ENCODE data around the gene ARHGEF38.
"Not testable (repeated sequence)": the region's sequence is repeated elsewhere in the genome, so short reads cannot be mapped to it uniquely, and the experiment has no call there.

The ARHGEF38 gene

DNA sequence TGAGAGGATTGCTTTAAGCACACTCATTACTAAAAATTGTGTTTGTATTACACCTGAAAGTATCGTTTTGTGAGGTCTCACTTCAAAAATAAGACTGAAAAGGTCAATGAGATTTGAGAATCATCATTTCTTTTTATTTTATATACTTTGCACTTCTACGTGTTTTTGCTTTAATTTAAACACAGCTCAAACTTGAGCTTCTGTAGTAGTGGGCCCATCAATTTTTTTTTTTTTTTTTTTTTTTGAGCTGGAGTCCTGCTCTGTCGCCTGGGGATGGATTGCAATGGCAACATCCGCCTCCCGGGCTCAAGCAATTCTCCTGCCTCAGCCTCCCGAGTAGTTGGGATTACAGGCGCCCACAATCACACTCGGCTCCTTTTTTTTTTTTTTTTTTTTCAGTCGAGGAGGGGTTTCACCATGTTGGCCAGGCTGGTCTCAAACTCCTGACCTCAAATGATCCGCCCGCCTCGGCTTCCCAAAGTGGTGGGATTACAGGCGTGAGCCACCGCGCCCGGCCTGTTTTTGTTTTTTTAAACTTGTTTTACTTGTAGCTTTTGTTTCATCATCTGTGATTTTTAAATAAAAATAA, 157.7 kb downstream of the ARHGEF38 start:
- in situ Hi-C loops (cut with MboI; ENCODE audit: low sequenced_read_pairs): no loop called here

DNA sequence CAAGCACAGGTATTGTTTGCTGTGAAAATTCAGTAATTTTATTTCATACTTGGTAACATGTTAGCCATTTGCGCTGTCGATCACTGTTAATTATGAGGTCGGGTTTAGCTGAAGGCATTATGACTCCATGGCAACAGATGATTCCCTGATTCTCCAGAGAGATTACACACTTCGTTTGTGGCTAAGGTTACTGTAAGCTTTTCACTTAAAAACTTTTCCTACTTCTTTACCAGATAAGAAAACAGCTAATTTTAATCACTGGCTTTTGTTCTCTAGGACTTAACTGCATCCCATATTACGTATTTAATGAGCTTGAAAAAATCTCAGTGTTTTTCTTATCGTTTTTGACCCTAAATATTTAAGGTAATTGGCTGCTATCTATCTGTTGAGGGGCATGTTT, 158.3 kb downstream of the ARHGEF38 start:
- in situ Hi-C loops (cut with MboI; ENCODE audit: low sequenced_read_pairs): no loop called here

DNA sequence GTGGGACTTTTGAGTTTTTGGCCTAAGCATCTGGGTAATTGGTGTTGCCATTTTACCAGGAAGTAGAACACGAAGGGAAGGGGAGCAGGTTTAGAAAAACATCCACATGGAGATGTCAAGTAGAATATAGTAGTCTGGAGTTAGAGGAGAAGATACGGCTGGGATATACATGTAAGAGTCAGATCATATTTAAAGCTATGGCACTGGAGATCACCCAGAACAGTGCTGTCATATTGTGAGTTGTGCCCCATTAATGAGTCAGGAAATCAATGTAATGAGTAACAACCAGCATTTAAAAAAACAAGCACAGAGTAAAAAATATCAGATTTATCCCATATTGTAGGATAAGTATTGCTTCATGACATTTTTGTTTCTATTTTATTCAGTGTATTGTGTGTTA, 160.3 kb downstream of the ARHGEF38 start:
- in situ Hi-C loops (cut with MboI; ENCODE audit: low sequenced_read_pairs): no loop called here

DNA sequence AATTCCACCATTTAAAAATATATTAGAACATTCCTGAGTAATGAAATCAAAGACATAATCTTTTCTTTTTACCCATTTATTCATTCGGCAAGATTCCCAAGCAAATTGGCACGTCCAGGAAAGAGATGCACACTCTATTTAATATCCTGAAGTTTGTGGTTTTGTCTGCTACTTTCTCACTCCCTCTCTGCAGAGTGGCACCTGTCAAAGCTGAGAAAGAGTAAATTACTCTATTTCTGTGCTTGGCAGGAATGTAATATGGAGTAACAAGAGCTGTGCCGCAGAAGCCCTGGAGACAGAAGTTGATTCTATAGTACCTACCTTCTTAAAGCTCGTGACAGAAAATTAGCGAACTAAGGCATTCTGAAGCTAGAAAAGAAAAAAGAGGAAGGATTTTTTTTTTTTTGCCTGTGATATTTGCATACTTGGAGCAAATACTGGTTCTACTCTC, 161.7 kb downstream of the ARHGEF38 start:
- in situ Hi-C loops (cut with MboI; ENCODE audit: low sequenced_read_pairs): no loop called here

DNA sequence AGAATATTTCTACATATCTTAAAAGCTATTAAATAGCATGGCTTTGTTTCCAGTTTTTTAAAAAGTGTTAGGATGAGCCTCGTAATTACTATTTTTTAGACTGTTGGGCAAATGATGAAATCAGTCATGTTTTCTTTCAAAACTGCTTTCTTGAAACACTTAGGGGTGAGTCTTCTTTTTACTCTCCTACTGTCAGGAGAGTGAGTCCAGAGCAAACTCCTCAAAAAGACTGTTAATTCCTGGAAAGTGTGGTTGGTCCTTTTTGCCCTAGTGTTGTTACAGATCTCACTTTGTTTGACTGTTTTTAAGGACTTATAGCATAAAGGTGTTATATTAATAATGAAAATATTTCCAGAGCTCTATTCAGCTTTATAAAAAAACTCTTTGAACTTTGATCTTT, 162.5 kb downstream of the ARHGEF38 start:
- in situ Hi-C loops (cut with MboI; ENCODE audit: low sequenced_read_pairs): no loop called here

DNA sequence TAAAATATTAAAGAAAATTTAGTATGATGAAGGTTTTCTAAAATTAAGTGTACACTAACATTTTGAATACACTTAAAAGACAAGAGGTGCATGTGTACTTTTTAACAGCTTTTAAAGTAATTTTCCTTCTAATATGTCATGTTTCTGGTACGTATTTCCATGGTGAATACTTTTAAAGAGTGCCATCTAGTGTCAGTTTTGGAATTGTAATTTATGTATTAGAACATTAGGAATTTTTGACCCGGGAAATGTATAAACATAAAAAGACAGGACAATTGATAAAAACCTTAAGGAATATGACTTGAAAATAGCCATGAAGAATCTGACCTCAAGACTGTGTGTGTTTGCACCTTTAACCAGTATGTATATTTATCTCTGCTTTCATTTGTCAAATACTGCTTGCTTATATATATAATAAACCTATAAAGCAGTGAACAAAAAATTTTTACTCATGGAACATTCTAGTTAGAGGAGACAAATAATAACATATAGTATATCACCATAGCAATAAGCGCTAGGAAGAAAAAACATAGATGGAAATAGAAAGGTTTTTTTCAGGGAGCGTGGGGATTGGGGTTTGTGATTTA, 163.4 kb downstream of the ARHGEF38 start:
- in situ Hi-C loops (cut with MboI; ENCODE audit: low sequenced_read_pairs): no loop called here

DNA sequence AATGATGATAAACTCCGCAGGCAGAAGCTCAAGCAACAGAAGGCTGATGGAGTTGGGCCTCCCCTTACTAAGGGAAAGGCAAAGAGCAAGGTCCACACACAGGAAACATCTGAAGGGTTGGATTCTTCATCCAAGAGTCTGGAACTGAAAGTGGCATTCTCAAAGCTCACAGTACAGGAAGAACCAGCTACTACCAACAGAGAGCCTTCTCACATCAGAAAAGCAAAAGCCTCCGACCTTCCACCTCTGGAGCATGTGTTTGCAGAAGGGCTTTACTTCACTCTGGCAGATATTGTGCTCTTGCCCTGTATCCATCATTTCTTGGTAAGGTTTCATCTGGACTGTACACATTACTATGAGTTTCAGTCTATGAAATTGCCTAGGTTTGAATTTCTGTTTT, 166.8 kb downstream of the ARHGEF38 start:
- in situ Hi-C loops (cut with MboI; ENCODE audit: low sequenced_read_pairs): no loop called here

DNA sequence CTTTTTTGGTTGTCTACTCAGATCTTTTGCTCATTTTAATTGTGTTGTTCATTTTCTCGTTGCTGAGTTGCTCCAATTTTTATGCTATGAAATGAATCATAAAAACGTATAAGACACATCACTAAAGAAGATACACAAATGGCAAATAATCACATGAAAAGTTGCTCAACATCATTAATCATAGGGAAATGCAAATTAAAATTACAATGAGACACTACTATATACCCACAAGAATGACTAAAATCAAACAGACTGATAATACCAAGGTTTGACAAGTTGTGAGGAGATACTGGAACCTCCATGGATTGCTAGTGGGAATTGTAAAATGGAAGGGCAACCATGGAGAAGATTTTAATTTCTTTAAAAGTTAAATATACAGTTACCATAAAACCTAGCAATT, 173.2 kb downstream of the ARHGEF38 start:
- in situ Hi-C loops (cut with MboI; ENCODE audit: low sequenced_read_pairs): no loop called here

DNA sequence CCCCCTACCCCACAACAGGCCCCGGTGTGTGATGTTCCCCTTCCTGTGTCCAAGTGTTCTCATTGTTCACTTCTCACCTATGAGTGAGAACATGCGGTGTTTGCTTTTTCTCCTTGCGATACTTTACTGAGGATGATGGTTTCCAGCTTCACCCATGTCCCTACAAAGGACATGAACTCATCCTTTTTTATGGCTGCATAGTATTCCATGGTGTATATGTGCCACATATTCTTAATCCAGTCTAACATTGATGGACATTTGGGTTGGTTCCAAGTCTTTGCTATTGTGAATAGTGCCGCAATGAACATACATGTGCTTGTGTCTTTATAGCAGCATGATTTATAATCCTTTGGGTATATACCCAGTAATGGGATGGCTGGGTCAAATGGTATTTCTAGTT, 177.5 kb downstream of the ARHGEF38 start:
- in situ Hi-C loops (cut with MboI; ENCODE audit: low sequenced_read_pairs): not testable (repeated sequence)
